ENCODE measurements around the gene FAM120AOS. TPM values are rescaled to one million over a fixed set of nuclear protein-coding genes. Genes with fewer than 3 reads are reported as not detected.

FAM120AOS gene
- total and polyA plus RNA-seq, 2 of the 4 experiments (the other 2 are of a cell fraction) = 22.7 to 24.7 TPM

GRCh38 chr9:93477397-93477796 lies 24.0 kb upstream of the FAM120AOS start:
- CTCF ChIA-PET = interaction anchor here (0.8 kb wide), 1 partner anchor 23 kb away, joined by 3 read pairs; no protein-coding TSS in a partner anchor

More at GRCh38 chr9:93477397-93477796, 24.0 kb upstream of the FAM120AOS start:
- in situ Hi-C loops (cut with MboI; ENCODE audit: low sequenced_read_pairs) = no loop called here
- H3K79me1 ChIP-seq (ENCODE audit: low read depth in 1 of 2, low read length in 2 of 2) = peaks cover 17 to 56% of the 10 kb centered on the region in 2 experiments
- POLR2A ChIA-PET (ENCODE audit: unreplicated experiment) = no interaction called here
- H2AK9ac ChIP-seq (replicated peaks; ENCODE audit: low read depth, low read length, poor library complexity) = no peak overlapping the region
- no peak for TF ChIP-seq CTCF (conservative IDR thresholded peaks at IDR 0.05; ENCODE audit: low read depth, low read length)
- H4K91ac ChIP-seq (ENCODE audit: insufficient read depth, low read depth, low read length) = no peak overlapping the region
- no TSS peak for BruUV-seq (replicated peaks)
- no peak overlapping the region for H2BK20ac ChIP-seq (ENCODE audit: low read depth, low read length)
- no peak overlapping the region for H2BK120ac ChIP-seq (ENCODE audit: low read depth, low read length)
- H4K5ac ChIP-seq (ENCODE audit: low read depth, low read length) = no peak overlapping the region
- DNase-seq (no peak), ATAC-seq (ENCODE audit: low read depth) (no peak)
- no peak overlapping the region for H3K4me3 ChIP-seq (ENCODE audit: insufficient read depth, low read depth, low read length)
- H2AK5ac ChIP-seq (ENCODE audit: low read depth, low read length) = no peak overlapping the region
- no peak overlapping the region for H3K23ac ChIP-seq (ENCODE audit: low read depth, low read length)
- peaks cover 8% of the 10 kb centered on the region for H3K36me3 ChIP-seq (ENCODE audit: control insufficient read depth, insufficient read depth, low read length)
- H3K18ac ChIP-seq (ENCODE audit: low read depth, low read length) = no peak overlapping the region
- H2BK5ac ChIP-seq (ENCODE audit: low read depth, low read length, poor library complexity, severe bottlenecking) = no peak overlapping the region
- intact Hi-C loops (cut with micrococcal nuclease) = no loop called here
- H3K27me3 ChIP-seq (ENCODE audit: control insufficient read depth, insufficient read depth, low read length) = no peaks in the 10 kb centered on the region
- H3K9me1 ChIP-seq (ENCODE audit: insufficient read depth, low read length) = 0 out of 2 replicates have a peak, but pooled peaks cover 3% of the 10 kb centered on the region
- no peak overlapping the region for H3K4ac ChIP-seq (ENCODE audit: low read depth, low read length)
- no peak overlapping the region for H2AFZ ChIP-seq (replicated peaks; ENCODE audit: low read length, poor library complexity)
- no peak overlapping the region for H3K4me2 ChIP-seq (ENCODE audit: low read depth, low read length)
- peaks cover 32% of the 10 kb centered on the region for H4K20me1 ChIP-seq (ENCODE audit: insufficient read depth, low read length)
- no peak overlapping the region for H4K8ac ChIP-seq (ENCODE audit: low read depth in 2 of 2, low read length in 2 of 2)
- no peak overlapping the region for H2BK15ac ChIP-seq (ENCODE audit: low read depth, low read length)
- dilution Hi-C loops (cut with HindIII; ENCODE audit: low sequenced_read_pairs, unreplicated experiment) = no loop called here
- 100% methylated on average over 2 of the region's 2 CpGs; no CpG with 5 or more reads in 1 of the 2 experiments for WGBS, 2 experiments (ENCODE audit: extremely low coverage in 2 of 2, insufficient read length in 1 of 2)
- peaks cover 5% of the 10 kb centered on the region for H3K4me1 ChIP-seq (ENCODE audit: control insufficient read depth, insufficient read depth, low read length)
- H3K14ac ChIP-seq (replicated peaks; ENCODE audit: low read depth, low read length) = no peak overlapping the region
- H3K9me3 ChIP-seq (ENCODE audit: control insufficient read depth, insufficient read depth, low read length) = no peaks in the 10 kb centered on the region
- H3K56ac ChIP-seq (ENCODE audit: extremely low read depth, insufficient read depth, low read length) = no peak overlapping the region
- H3K27ac ChIP-seq (ENCODE audit: insufficient read depth, low read length) = no peak overlapping the region
- no peak overlapping the region for H3K9ac ChIP-seq (ENCODE audit: low read depth, low read length)

All from IMR-90 (cell line).